NCI-H2227 (cell line): ENCODE measurements around the gene TRIM29.
A peak's percentile ranks its signal among the peaks of the same experiment; 100 is the strongest.

Source experiments
- DNase-seq: peaks from one replicate; lab custom pipeline; 2025; ENCODE audit not compliant: unreplicated experiment; lab: John Stamatoyannopoulos, UW

The TRIM29 gene

GRCh38 chr11:120124355-120124754 lies 13.6 kb downstream of the TRIM29 start:
- peak; percentile 75 for DNase-seq

- DNase-seq, result no peak
Measured at GRCh38 chr11:120123946-120124345, 14.0 kb downstream of the TRIM29 start.

GRCh38 chr11:120122924-120123683 lies 14.8 kb downstream of the TRIM29 start:
- DNase-seq, result no peak

- no peak for DNase-seq
Measured at GRCh38 chr11:120121914-120122473, 15.9 kb downstream of the TRIM29 start.

- DNase-seq, result no peak
Measured at GRCh38 chr11:120121336-120121735, 16.6 kb downstream of the TRIM29 start.

GRCh38 chr11:120120805-120121335 lies 17.0 kb downstream of the TRIM29 start:
- no peak for DNase-seq

- no peak for DNase-seq
Measured at GRCh38 chr11:120119121-120119520, 18.8 kb downstream of the TRIM29 start.

- DNase-seq, result no peak
Measured at GRCh38 chr11:120117991-120118390, 19.9 kb downstream of the TRIM29 start.

- no peak for DNase-seq
Measured at GRCh38 chr11:120116966-120117365, 20.9 kb downstream of the TRIM29 start.

- no peak for DNase-seq
Measured at GRCh38 chr11:120115272-120116000, 22.5 kb downstream of the TRIM29 start.

GRCh38 chr11:120112174-120112796 lies 25.6 kb downstream of the TRIM29 start:
- DNase-seq, result no peak

GRCh38 chr11:120109531-120109930 lies 28.4 kb downstream of the TRIM29 start:
- DNase-seq, result peak; percentile 78

- DNase-seq, result no peak
Measured at GRCh38 chr11:120108785-120109168, 29.1 kb downstream of the TRIM29 start.

- peak; percentile 71 for DNase-seq
Measured at GRCh38 chr11:120108154-120108784, 29.6 kb downstream of the TRIM29 start.

GRCh38 chr11:120107692-120108091 lies 30.2 kb downstream of the TRIM29 start:
- DNase-seq, result no peak

- DNase-seq, result no peak
Measured at GRCh38 chr11:120106354-120107150, 31.4 kb downstream of the TRIM29 start.

- DNase-seq, result no peak
Measured at GRCh38 chr11:120105576-120105975, 32.3 kb downstream of the TRIM29 start.

GRCh38 chr11:120104041-120104565 lies 33.8 kb downstream of the TRIM29 start:
- DNase-seq, result no peak

GRCh38 chr11:120102864-120103122 lies 35.1 kb downstream of the TRIM29 start:
- no peak for DNase-seq
